ENCODE data around the gene TRPM8.

The TRPM8 gene

DNA sequence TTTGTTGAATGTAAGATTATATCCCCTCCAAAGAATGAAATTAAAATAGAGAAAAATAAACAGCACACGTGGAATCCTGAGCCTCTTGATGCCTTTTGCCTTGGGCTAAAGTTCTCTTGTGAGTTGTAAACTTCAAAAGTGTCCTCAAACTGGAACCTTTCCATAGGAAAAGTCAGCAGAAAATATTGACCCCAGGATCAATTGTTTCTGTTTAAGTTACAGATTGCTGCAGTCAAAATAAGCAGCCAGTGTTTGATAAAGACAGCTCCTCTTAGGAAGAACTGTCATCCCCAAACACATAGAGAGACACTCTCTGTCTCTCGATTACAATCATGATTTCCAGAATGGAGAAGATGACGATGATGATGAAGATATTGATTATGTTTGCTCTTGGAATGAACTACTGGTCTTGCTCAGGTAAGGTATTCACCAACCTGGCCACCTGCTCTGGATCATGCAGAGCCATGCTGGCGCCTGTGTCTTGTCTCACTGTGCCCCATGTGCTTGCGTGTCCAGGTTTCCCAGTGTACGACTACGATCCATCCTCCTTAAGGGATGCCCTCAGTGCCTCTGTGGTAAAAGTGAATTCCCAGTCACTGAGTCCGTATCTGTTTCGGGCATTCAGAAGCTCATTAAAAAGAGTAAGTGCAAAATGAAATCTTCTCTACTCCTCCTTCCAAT lies 133.4 kb downstream of the TRPM8 start, which contains the start of gene SPP2:
SPP2 (plus strand) TSS at position 248 of the 681 bp plus-strand sequence; CDS start at position 333, 85 bp downstream.
- H3K36me3 Mint-ChIP-seq, result no peaks in the 10 kb centered on the region
- no peaks in the 10 kb centered on the region for H3K9me3 Mint-ChIP-seq (ENCODE audit: low read depth)
- H3K4me3 Mint-ChIP-seq, result no peak within 1 kb of the TSS
- H3K4me1 Mint-ChIP-seq (ENCODE audit: low read depth), result peaks cover 5% of the 10 kb centered on the region
- H3K27ac Mint-ChIP-seq, result no peak within 1 kb of the TSS
- H3K27me3 Mint-ChIP-seq, result no peaks in the 10 kb centered on the region

DNA sequence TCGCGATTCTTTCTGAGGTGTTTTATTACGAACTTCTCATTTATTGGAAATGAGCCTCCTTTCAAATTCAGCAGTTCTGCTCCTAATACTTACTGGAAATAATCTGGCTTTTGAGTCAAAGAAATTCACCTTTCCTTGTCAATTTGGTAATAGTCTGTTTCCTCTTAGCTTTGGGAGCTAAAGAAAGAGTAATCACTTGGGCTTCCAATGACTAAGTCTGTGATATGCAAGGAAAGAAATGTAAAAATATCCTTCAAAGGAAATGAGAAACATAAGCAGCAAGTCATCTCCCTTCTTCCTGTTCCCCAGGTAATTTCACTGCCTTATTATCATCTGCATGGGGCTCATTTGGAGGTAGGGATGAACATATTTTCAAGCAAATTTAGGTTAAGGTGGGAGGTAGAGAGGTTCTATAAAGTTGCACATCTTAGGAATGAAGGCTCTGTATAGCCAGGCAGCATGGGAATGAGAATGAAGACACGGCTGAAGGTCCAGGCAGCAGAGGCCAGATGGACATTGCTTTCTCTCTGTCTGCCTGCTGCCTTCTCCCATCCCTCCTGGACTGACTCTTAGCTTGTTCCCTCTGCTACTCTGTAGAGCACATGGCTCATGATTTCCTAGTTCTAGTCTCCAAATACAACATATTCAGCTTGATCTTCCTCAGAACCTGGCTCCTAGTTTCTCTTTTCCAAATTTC lies 134.3 kb downstream of the TRPM8 start:
- H3K4me1 Mint-ChIP-seq (ENCODE audit: low read depth), result peaks cover 5% of the 10 kb centered on the region
- H3K27me3 Mint-ChIP-seq, result no peaks in the 10 kb centered on the region
- no peaks in the 10 kb centered on the region for H3K36me3 Mint-ChIP-seq

DNA sequence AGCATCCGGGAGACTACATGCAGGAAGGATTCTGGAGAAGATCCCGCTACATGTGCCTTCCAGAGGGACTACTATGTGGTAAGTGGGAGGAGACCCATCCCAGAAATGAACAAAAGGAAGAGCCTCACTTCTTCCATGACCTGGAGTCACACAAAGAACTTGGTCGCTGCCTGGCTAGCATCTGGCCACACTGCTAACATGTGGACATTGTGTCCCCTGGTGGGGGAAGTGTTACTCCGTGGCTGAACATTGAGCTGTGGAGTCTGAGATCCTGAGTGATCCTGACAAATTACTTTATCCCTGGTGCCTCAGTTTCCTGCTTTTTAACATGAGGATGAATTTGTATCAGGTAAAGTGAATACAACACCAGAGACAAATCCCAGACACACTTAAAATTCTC lies 141.7 kb downstream of the TRPM8 start:
- H3K27me3 Mint-ChIP-seq, result no peaks in the 10 kb centered on the region
- no peaks in the 10 kb centered on the region for H3K9me3 Mint-ChIP-seq (ENCODE audit: low read depth)
- H3K4me1 Mint-ChIP-seq (ENCODE audit: low read depth), result peaks cover 1% of the 10 kb centered on the region
- H3K27ac Mint-ChIP-seq, result no peak overlapping the region
- no peaks in the 10 kb centered on the region for H3K36me3 Mint-ChIP-seq
- no peak overlapping the region for H3K4me3 Mint-ChIP-seq

More for the DNA sequence above, 134.3 kb downstream of the TRPM8 start:
- Mint-ChIP-seq H3K9me3 (ENCODE audit: low read depth) (no peaks in the 10 kb centered on the region), H3K4me3 (no peak overlapping the region), H3K27ac (no peak overlapping the region)

DNA sequence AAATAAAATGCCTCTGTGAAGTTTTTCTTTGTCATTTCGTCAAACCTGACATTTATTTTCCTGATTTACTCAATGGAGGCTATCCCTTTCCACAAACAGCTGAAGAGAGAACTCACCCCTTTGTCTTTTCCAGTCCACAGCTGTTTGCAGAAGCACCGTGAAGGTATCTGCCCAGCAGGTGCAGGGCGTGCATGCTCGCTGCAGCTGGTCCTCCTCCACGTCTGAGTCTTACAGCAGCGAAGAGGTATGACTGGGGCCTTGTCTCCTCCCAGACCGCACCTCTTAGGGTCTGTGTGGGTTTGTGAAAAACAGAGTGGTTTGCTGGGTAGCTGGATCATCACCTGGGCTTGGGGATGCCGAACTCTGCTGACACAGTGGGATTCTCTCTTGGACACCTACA lies 143.1 kb downstream of the TRPM8 start:
- Mint-ChIP-seq H3K4me1 (ENCODE audit: low read depth) (peaks cover 6% of the 10 kb centered on the region), H3K9me3 (ENCODE audit: low read depth) (no peaks in the 10 kb centered on the region), H3K27ac (no peak overlapping the region), H3K36me3 (no peaks in the 10 kb centered on the region), H3K4me3 (no peak overlapping the region), H3K27me3 (no peaks in the 10 kb centered on the region)

DNA sequence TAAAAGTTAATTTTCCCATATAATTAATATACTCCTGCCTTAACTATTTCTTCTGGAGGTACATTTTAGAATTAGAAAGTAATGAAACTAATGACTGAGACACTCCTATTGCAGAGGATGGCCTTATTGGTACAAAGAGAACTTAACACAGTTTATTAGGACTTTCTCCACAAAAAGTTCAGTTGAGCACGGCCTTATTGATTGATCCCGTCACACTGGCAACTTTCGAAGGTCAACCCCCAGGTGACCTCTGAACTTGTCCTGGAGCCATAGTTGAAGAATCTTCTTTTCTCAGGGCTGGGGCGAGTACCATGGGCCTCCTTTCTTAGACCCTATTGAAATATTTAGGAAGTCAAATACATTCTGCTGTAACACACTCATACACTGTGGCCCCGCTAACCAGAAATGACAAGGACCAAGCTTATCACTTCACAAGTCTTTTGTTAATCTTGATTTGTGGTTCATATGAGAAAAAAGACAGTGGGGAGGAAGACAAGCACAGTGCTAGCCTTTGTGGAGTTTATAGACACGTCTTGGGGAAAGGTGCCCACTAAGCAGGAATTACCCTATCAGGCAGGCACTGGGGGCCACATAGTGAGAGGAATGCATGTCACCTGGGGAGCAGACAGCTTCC lies 144.6 kb downstream of the TRPM8 start:
- no peaks in the 10 kb centered on the region for H3K27me3 Mint-ChIP-seq
- peaks cover 6% of the 10 kb centered on the region for H3K4me1 Mint-ChIP-seq (ENCODE audit: low read depth)
- no peaks in the 10 kb centered on the region for H3K9me3 Mint-ChIP-seq (ENCODE audit: low read depth)
- H3K4me3 Mint-ChIP-seq, result no peak overlapping the region
- H3K36me3 Mint-ChIP-seq, result no peaks in the 10 kb centered on the region
- no peak overlapping the region for H3K27ac Mint-ChIP-seq

DNA sequence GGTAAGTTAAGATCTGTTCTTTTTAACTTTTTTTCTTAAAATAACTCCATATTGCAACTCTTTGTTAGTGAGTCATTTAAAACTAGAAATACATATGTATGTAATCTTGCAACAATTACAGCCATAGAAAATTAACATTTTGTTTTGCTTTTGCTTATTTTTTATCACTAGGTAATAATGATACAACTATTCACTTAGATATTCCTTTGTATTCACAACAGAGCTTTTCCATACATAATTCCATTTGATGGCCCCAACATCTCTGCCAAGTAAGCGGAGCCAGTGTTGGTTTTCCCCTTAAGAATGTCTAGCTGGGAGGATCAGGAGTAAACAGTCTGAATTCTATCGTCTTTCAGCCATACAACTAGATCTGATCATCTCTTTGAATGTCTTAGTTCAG lies 149.4 kb downstream of the TRPM8 start:
- Mint-ChIP-seq H3K4me1 (ENCODE audit: low read depth) (peaks cover 13% of the 10 kb centered on the region), H3K27me3 (no peaks in the 10 kb centered on the region), H3K27ac (no peak overlapping the region), H3K9me3 (ENCODE audit: low read depth) (peaks cover 12% of the 10 kb centered on the region), H3K36me3 (peaks cover 6% of the 10 kb centered on the region), H3K4me3 (no peak overlapping the region)

Measured in activated naive CD8-positive, alpha-beta T cell (primary cell).